Transverse colon (tissue), 4 donors: Measurements from ENCODE around the gene SIK3. TPM values are rescaled to one million over a fixed set of nuclear protein-coding genes. Genes with fewer than 3 reads are reported as not detected.

ENCODE experiments used
- DNase-seq: peaks from one replicate; pipeline ENCODE4 v3.0.0-alpha.2; 2019
- H3K27ac ChIP-seq, 4 donors: fragments of 200-600 bp; sonication (generic); 2 replicates each; pipeline ENCODE4 v1.5.1; 2016 to 2018; ENCODE audit warnings: inconsistent platforms in 4 of 4
- H3K27me3 ChIP-seq: fragments of 200-600 bp; sonication (generic); 2 replicates; pipeline ENCODE4 v1.5.1; 2017; ENCODE audit warnings: inconsistent platforms
- H3K36me3 ChIP-seq, 4 donors: fragments of 200-600 bp; sonication (generic); 2 replicates each; pipeline ENCODE4 v1.5.1; 2017 to 2019; ENCODE audit warnings: inconsistent platforms in 4 of 4
- H3K4me1 ChIP-seq, 4 donors: fragments of 200-600 bp; sonication (generic); 2 replicates each; pipeline ENCODE4 v1.5.1; 2017 to 2020; ENCODE audit warnings: inconsistent platforms in 4 of 4
- H3K4me3 ChIP-seq, 4 donors: fragments of 200-600 bp; sonication (generic); 1 replicate in 1 of 4; 2 replicates in 3 of 4; pipeline versions ENCODE4 v1.5.1 to v1.6.1; 2017 to 2019; ENCODE audit warnings: inconsistent platforms in 4 of 4
- H3K9me3 ChIP-seq, 2 donors: fragments of 200-600 bp; sonication (generic); 2 replicates each; pipeline ENCODE4 v1.5.1; 2017 to 2019; ENCODE audit warnings: inconsistent platforms in 2 of 2
- EP300 ChIP-seq: sonication (generic); formaldehyde crosslinking; IDR thresholded peaks from one replicate; pipeline ENCODE4 v1.6.1; 2017; ENCODE audit warnings: antibody characterized with exemption, low read depth
- POLR2A ChIP-seq: fragments of 450-650 bp; IDR thresholded peaks from one replicate; pipeline ENCODE4 v1.6.1; 2016; ENCODE audit warnings: antibody characterized with exemption, mild to moderate bottlenecking, moderate library complexity
- POLR2AphosphoS5 ChIP-seq, 3 donors: sonication (generic); formaldehyde crosslinking; IDR thresholded peaks; one replicate each; pipeline ENCODE4 v1.6.1; 2016; ENCODE audit warnings: antibody characterized with exemption in 3 of 3
- WGBS, 2 donors: methylation state at CpG; one replicate each; pipeline ENCODE4 v1.1.5; 2018; ENCODE audit warnings: low coverage in 1 of 2; 5-methylcytosine and 5-hydroxymethylcytosine counted together
- in situ Hi-C, 4 donors: fragments of 200-750 bp; cut with MboI; loops; one replicate each; pipeline versions ENCODE4 v1.15.0 to v1.15.1; 2017; ENCODE audit warnings: low sequenced_read_pairs in 3 of 4, low pct_ligation_motif_present in 1 of 4, low pct_unique_long_range_greater_than_20kb in 1 of 4
- intact Hi-C: fragments of 100-400 bp; cut with DNase I; formaldehyde crosslinking; loops from one replicate; pipeline ENCODE4 v1.15.1; 2023; ENCODE audit warnings: low total_unique reads
- total RNA-seq, 4 donors: library from RNA; depleted of rRNA; stranded (reverse); fragments of >200 nt; gene quantifications; one replicate each; pipeline ENCODE4 v1.1.0, GENCODE V29; 2016
- TF ChIP-seq, protein P1 (sequence below), 5 experiments: fragments of 200-600 bp in 3 of 5; fragments of 450-650 bp in 2 of 5; sonication (generic) in 3 of 5; IDR thresholded peaks; 1 replicate in 2 of 5; 2 replicates in 3 of 5; pipeline ENCODE4 v1.5.1; 2016 to 2017; ENCODE audit warnings: antibody characterized with exemption in 5 of 5, inconsistent platforms in 3 of 5, mild to moderate bottlenecking in 2 of 5, moderate library complexity in 1 of 5

The SIK3 gene
- total RNA-seq, 4 donors from 2014 or later, result 35.6 to 68.6 (median 38.9) TPM

DNA sequence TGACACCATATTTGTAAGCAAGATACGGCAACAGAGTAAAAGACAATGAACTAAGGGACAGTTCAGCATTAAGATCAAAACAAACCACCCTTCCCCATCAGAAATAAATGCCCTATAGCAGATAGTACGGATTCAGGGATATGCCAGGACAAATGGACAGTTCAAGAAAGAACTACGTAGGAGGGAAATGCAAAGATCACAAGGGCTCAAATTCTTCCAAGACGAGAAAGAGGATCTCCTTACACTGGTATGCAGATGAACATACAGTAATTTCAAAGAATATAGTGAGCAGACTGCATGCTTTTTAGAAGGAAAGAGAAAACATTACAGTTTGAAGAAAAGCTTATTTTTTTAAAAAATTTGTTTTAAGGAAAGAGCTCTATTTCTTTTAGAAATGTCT, 136.1 kb downstream of the SIK3 start:
- in situ Hi-C loops, result no loop called here
- no peak for TF ChIP-seq POLR2A
- TF ChIP-seq POLR2AphosphoS5 (IDR thresholded peaks at IDR 0.05), result no peak
- TF ChIP-seq, protein P1, sequence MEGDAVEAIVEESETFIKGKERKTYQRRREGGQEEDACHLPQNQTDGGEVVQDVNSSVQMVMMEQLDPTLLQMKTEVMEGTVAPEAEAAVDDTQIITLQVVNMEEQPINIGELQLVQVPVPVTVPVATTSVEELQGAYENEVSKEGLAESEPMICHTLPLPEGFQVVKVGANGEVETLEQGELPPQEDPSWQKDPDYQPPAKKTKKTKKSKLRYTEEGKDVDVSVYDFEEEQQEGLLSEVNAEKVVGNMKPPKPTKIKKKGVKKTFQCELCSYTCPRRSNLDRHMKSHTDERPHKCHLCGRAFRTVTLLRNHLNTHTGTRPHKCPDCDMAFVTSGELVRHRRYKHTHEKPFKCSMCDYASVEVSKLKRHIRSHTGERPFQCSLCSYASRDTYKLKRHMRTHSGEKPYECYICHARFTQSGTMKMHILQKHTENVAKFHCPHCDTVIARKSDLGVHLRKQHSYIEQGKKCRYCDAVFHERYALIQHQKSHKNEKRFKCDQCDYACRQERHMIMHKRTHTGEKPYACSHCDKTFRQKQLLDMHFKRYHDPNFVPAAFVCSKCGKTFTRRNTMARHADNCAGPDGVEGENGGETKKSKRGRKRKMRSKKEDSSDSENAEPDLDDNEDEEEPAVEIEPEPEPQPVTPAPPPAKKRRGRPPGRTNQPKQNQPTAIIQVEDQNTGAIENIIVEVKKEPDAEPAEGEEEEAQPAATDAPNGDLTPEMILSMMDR (IDR thresholded peaks at IDR 0.05), result no peak
- TF ChIP-seq EP300, result no peak
- H3K36me3 ChIP-seq, result no peaks in the 10 kb centered on the region
- peaks cover 0 to 40% (median 15%) of the 10 kb centered on the region in 4 donors for H3K4me1 ChIP-seq
- H3K27me3 ChIP-seq, result no peaks in the 10 kb centered on the region
- WGBS, 2 donors, result 67 to 73% methylated on average over 4 of the region's 4 CpGs
- no peak overlapping the region for H3K4me3 ChIP-seq
- no peak for DNase-seq
- no peak overlapping the region for H3K27ac ChIP-seq
- no peaks in the 10 kb centered on the region for H3K9me3 ChIP-seq
- intact Hi-C loops, result no loop called here

DNA sequence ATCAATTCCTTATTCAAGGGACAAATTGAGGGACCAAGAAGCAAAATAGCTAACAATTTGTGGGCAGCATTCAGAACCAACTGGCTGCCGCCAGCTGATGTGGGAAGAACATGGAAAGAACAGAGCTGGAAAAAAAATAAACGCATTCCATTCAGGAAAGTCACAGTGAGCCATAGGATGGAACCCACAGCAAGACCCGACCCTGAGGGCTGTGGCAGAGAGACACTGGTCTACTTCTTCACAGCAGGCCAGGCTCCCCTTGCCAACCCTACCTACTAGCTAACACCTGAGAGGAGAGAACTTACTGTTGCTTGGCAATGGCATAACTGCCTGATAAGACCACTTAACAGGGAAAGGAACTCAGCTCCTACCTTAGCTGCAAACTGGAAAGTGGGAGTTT, 137.3 kb downstream of the SIK3 start:
- Histone ChIP-seq H3K4me1 (peaks cover 0 to 42% (median 15%) of the 10 kb centered on the region in 4 donors), H3K27ac (peak overlapping the region in 1 of 4 donors; percentile 12)

DNA sequence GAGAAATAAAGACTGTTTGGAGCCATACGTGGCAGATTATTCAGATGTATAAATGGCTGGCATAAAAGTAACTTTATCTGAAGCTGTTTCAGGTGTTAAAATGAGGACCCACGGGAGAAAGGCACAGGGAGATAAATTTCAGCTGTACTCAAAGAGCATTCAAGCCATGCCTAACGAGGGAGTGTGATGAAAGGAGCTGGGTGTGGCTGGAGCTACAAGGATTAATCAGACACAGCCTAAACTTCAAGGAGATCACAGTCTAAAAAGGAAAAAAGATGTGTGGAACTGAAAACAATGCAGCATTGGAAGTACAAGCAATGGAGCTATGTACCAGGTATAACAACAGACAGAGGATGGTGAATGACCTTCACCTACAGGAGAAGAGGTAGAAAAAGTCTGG, 140.0 kb downstream of the SIK3 start:
- TF ChIP-seq, protein P1 (IDR thresholded peaks at IDR 0.05), result no peak
- no peak for TF ChIP-seq POLR2AphosphoS5 (IDR thresholded peaks at IDR 0.05)
- no peak for TF ChIP-seq POLR2A
- no peak for TF ChIP-seq EP300

More for the DNA sequence above, 137.3 kb downstream of the SIK3 start:
- Histone ChIP-seq H3K36me3 (no peaks in the 10 kb centered on the region), H3K4me3 (no peak overlapping the region), H3K27me3 (no peaks in the 10 kb centered on the region), H3K9me3 (no peaks in the 10 kb centered on the region)
- intact Hi-C loops (no loop called here), in situ Hi-C loops (no loop called here)
- TF ChIP-seq, protein P1 (IDR thresholded peaks at IDR 0.05), result no peak
- no peak for TF ChIP-seq POLR2AphosphoS5 (IDR thresholded peaks at IDR 0.05)
- TF ChIP-seq POLR2A, result no peak
- no peak for TF ChIP-seq EP300
- WGBS, 2 donors, result 63 to 88% methylated on average over 1 to 3 of the region's 3 CpGs
- DNase-seq, result no peak

DNA sequence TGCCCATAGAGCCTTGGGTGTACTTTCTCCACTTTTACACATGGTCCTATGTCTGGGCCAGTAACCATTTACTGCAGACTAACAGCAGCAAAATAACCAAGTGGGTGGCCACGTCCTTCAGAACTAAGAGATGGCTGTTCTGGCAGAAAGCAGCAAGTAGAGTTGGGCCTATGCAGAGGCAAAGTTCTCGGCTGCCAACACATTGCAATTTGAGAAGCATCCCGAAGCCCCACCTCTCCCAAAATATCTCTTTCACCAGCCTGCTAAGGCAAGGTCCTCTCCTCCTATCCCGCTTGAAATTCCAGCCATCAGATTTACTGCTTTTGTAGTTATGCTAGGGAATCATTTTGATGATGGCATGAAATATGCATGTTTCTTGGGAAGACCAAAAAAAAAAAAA, 142.3 kb downstream of the SIK3 start:
- no peak for DNase-seq
- H3K27ac ChIP-seq, result peak overlapping the region in 1 of 4 donors; percentile 0
- peaks cover 0 to 36% (median 6%) of the 10 kb centered on the region in 4 donors for H3K4me1 ChIP-seq
- TF ChIP-seq, protein P1 (IDR thresholded peaks at IDR 0.05), result no peak
- TF ChIP-seq POLR2AphosphoS5 (IDR thresholded peaks at IDR 0.05) (no peak), POLR2A (no peak), EP300 (no peak)
- no peaks in the 10 kb centered on the region for H3K9me3 ChIP-seq
- no peak overlapping the region for H3K4me3 ChIP-seq
- no peaks in the 10 kb centered on the region for H3K27me3 ChIP-seq
- H3K36me3 ChIP-seq, result no peaks in the 10 kb centered on the region
- in situ Hi-C loops (no loop called here), intact Hi-C loops (no loop called here)
- WGBS, 2 donors, result 75 to 89% methylated on average over 1 to 4 of the region's 4 CpGs

More for the DNA sequence above, 140.0 kb downstream of the SIK3 start:
- no peaks in the 10 kb centered on the region for H3K9me3 ChIP-seq
- no peaks in the 10 kb centered on the region for H3K27me3 ChIP-seq
- 53 to 73% methylated on average over 3 of the region's 3 CpGs for WGBS, 2 donors
- intact Hi-C loops (no loop called here), in situ Hi-C loops (no loop called here)
- no peak overlapping the region for H3K4me3 ChIP-seq
- peaks cover 0 to 51% (median 15%) of the 10 kb centered on the region in 4 donors for H3K4me1 ChIP-seq
- no peak overlapping the region for H3K27ac ChIP-seq
- H3K36me3 ChIP-seq, result no peaks in the 10 kb centered on the region
- no peak for DNase-seq
